MCF 10A (cell line): ENCODE data around the gene GGCT. TPM values are rescaled to one million over a fixed set of nuclear protein-coding genes. Genes with fewer than 3 reads are reported as not detected.

ENCODE experiments used
- BruUV-seq: library from RNA; stranded (reverse); fragments of 400-500 nt; replicated peaks from 2 replicates; lab custom pipeline; 2021; lab: Mats Ljungman, UMichigan
- CTCF ChIA-PET: fragments of 300-600 bp; sonication (Branson Sonifier 250); formaldehyde crosslinking; extraction: SDS; loops from one replicate; lab custom pipeline; 2021; ENCODE audit warnings: antibody characterized with exemption, inconsistent platforms; lab: Yijun Ruan, JAX
- POLR2A ChIA-PET: fragments of 300-600, 350-650 bp; sonication (Branson Sonifier 250); formaldehyde crosslinking; extraction: SDS; loops from one replicate; lab custom pipeline; 2020; ENCODE audit warnings: antibody characterized with exemption, inconsistent platforms; lab: Yijun Ruan, JAX
- DNase-seq: peaks from one replicate; pipeline ENCODE4 v3.0.0-alpha.2; 2018; ENCODE audit not compliant: unreplicated experiment
- H3K27ac Mint-ChIP-seq: one replicate; pipeline ENCODE4 v1.8.0; 2022; ENCODE audit warnings: mild to moderate bottlenecking, low read depth, mixed read lengths; ENCODE audit not compliant: unreplicated experiment
- H3K27me3 Mint-ChIP-seq: one replicate; pipeline ENCODE4 v1.8.0; 2022; ENCODE audit warnings: mixed read lengths; ENCODE audit not compliant: insufficient read depth, unreplicated experiment
- H3K36me3 Mint-ChIP-seq: one replicate; pipeline ENCODE4 v1.8.0; 2022; ENCODE audit warnings: mild to moderate bottlenecking, moderate library complexity, mixed read lengths; ENCODE audit not compliant: insufficient read depth, unreplicated experiment
- H3K4me1 Mint-ChIP-seq: one replicate; pipeline ENCODE4 v1.8.0; 2022; ENCODE audit warnings: mixed read lengths; ENCODE audit not compliant: insufficient read depth, unreplicated experiment
- H3K4me3 Mint-ChIP-seq: one replicate; pipeline ENCODE4 v1.8.0; 2022; ENCODE audit warnings: mild to moderate bottlenecking, moderate library complexity, mixed read lengths; ENCODE audit not compliant: unreplicated experiment
- H3K9me3 Mint-ChIP-seq: one replicate; pipeline ENCODE4 v1.8.0; 2022; ENCODE audit warnings: mixed read lengths; ENCODE audit not compliant: unreplicated experiment
- intact Hi-C: fragments of 100-400 bp; cut with micrococcal nuclease; formaldehyde crosslinking; loops from 2 replicates; pipeline ENCODE4 v1.14.1; 2022
- total RNA-seq: library from RNA; stranded (reverse); gene quantifications from 2 replicates; pipeline ENCODE4 v1.2.3, GENCODE V29; 2022
- TF ChIP-seq, protein P1 (sequence below): fragments of 200-600 bp; IDR thresholded peaks from one replicate; pipeline ENCODE4 v1.8.0; 2022; ENCODE audit warnings: antibody characterized with exemption, mild to moderate bottlenecking; ENCODE audit not compliant: unreplicated experiment

GGCT gene
- total RNA-seq, 1 experiment from 2014 or later, result 64.8 TPM

DNA sequence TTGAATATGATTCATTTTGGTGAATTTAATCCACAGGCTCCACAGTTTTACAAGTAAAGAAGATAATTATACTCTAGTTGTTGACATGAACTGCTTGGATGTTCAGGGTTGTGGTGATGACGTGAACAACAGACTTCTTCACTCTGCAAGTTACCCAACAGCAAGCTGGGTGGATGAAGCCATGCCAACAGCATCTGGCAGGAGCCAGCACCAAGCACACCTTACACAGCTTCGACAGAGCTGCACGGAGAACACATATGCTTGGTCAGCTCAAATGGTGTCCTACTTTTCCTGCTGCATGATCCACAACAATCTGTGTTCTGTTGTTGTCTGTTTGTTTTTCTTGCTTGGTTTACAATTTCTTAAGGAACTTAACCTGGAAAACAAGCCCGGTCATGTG, 35.8 kb downstream of the GGCT start:
- Mint-ChIP-seq H3K27me3 (no peaks in the 10 kb centered on the region), H3K4me3 (peak overlapping the region; percentile 64), H3K4me1 (peaks cover 27% of the 10 kb centered on the region), H3K36me3 (no peaks in the 10 kb centered on the region), H3K9me3 (no peaks in the 10 kb centered on the region), H3K27ac (peak overlapping the region; percentile 98)
- POLR2A ChIA-PET, result interaction anchor here (0.7 to 3.4 kb wide), 9 partner anchors 10 to 184 kb away, joined by 3 to 33 read pairs (median 3); partner anchors contain the start of genes GGCT, NOD1 and ZNRF2
- CTCF ChIA-PET, result interaction anchor here (0.6 to 2.1 kb wide), 14 partner anchors 8 to 1547 kb away, joined by 3 to 8 read pairs (median 4); partner anchors contain the start of gene NOD1
- DNase-seq, result no peak
- TF ChIP-seq, protein P1, sequence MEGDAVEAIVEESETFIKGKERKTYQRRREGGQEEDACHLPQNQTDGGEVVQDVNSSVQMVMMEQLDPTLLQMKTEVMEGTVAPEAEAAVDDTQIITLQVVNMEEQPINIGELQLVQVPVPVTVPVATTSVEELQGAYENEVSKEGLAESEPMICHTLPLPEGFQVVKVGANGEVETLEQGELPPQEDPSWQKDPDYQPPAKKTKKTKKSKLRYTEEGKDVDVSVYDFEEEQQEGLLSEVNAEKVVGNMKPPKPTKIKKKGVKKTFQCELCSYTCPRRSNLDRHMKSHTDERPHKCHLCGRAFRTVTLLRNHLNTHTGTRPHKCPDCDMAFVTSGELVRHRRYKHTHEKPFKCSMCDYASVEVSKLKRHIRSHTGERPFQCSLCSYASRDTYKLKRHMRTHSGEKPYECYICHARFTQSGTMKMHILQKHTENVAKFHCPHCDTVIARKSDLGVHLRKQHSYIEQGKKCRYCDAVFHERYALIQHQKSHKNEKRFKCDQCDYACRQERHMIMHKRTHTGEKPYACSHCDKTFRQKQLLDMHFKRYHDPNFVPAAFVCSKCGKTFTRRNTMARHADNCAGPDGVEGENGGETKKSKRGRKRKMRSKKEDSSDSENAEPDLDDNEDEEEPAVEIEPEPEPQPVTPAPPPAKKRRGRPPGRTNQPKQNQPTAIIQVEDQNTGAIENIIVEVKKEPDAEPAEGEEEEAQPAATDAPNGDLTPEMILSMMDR, result no peak
- TSS peak; percentile 47 for BruUV-seq
- intact Hi-C loops, result no loop called here

DNA sequence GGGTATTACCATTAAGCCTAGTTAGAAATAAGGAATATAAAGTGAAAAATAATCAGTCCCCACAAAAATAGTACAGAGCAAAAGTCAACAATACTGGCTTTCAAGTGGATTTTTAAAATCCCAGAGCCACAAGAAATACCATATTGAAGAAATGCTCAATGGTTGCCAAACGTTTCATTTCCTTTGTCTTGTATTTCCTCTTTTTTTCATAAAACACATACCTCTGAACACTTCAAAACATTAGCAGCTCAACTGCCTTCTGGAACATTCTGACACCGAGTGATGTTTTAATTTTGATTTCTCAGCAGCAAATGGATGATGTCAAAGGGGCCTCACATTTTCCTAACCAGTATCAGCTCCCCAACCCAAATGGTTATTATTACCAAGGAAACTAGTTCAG, 36.6 kb downstream of the GGCT start:
- H3K36me3 Mint-ChIP-seq, result peaks cover 3% of the 10 kb centered on the region
- H3K4me1 Mint-ChIP-seq, result peaks cover 27% of the 10 kb centered on the region
- H3K9me3 Mint-ChIP-seq, result no peaks in the 10 kb centered on the region
- H3K27ac Mint-ChIP-seq, result peak overlapping the region; percentile 98
- no TSS peak for BruUV-seq
- H3K27me3 Mint-ChIP-seq, result no peaks in the 10 kb centered on the region
- POLR2A ChIA-PET, result interaction anchor here (3.4 kb wide), 1 partner anchor 10 kb away, joined by 33 read pairs; the partner anchor contains the start of gene NOD1
- CTCF ChIA-PET, result interaction anchor here (0.6 to 1.4 kb wide), 2 partner anchors 7 to 103 kb away, joined by 4 to 5 read pairs; no protein-coding TSS in a partner anchor
- intact Hi-C loops, result no loop called here
- DNase-seq, result no peak
- TF ChIP-seq, protein P1, result no peak
- no peak overlapping the region for H3K4me3 Mint-ChIP-seq

DNA sequence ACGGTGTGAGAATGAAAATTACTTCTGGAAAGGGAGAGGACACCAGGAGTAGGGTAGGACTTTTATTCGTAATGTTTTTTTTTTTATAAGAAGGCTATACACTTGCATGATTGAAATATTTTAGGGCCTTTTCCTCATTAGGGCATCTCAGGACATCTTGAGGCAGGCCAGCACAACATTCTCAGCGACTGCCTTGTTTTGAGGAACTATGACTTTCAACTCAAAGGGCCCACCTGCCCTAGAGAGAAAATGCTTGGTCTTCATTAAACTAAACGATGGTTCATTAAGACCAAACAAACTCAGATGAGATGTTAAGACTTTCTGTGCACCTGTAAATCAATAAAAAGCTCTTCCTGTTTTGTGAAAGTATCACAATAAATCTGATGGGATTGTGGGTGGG, 37.4 kb downstream of the GGCT start:
- H3K4me3 Mint-ChIP-seq, result no peak overlapping the region
- no peaks in the 10 kb centered on the region for H3K9me3 Mint-ChIP-seq
- no TSS peak for BruUV-seq
- no peak for DNase-seq
- TF ChIP-seq, protein P1, result no peak
- H3K4me1 Mint-ChIP-seq, result peaks cover 27% of the 10 kb centered on the region
- intact Hi-C loops, result no loop called here
- POLR2A ChIA-PET, result interaction anchor here (0.6 to 3.4 kb wide), 2 partner anchors 11 to 126 kb away, joined by 3 to 33 read pairs; partner anchors contain the start of gene NOD1
- H3K36me3 Mint-ChIP-seq, result peaks cover 5% of the 10 kb centered on the region
- H3K27me3 Mint-ChIP-seq, result no peaks in the 10 kb centered on the region
- H3K27ac Mint-ChIP-seq, result no peak overlapping the region
- CTCF ChIA-PET, result interaction anchor here (0.5 to 1.5 kb wide), 2 partner anchors 31 to 191 kb away, joined by 4 to 5 read pairs; no protein-coding TSS in a partner anchor

DNA sequence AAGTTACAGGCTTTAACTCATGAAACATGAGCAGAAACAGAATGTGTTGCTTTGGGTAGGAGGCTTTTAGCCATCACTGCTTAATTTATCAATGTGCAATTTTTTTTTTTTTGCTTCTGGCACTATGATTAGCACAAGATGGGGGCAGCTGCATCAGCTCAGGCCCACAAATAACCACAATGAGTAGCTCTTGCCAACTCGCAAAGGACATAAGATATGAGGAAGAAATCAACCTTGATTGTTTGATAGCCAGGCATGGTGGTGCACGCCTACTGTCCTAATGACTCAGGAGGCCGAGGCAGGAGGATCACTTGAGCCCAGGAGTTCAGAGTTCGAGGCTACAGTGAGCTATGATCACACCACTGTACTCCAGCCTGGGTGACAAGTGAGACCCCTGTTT, 38.4 kb downstream of the GGCT start:
- H3K4me1 Mint-ChIP-seq, result peaks cover 27% of the 10 kb centered on the region
- no peaks in the 10 kb centered on the region for H3K27me3 Mint-ChIP-seq

More for the DNA sequence above, 38.4 kb downstream of the GGCT start:
- CTCF ChIA-PET, result interaction anchor here (0.7 to 1.8 kb wide), 4 partner anchors 39 to 431 kb away, joined by 3 to 7 read pairs (median 4); no protein-coding TSS in a partner anchor
- TF ChIP-seq, protein P1, result no peak
- POLR2A ChIA-PET, result interaction anchor here (0.7 to 3.5 kb wide), 2 partner anchors 9 to 13 kb away, joined by 4 to 27 read pairs; partner anchors contain the start of gene NOD1
- peaks cover 5% of the 10 kb centered on the region for H3K36me3 Mint-ChIP-seq
- no peak for DNase-seq
- H3K27ac Mint-ChIP-seq, result no peak overlapping the region
- no peak overlapping the region for H3K4me3 Mint-ChIP-seq
- BruUV-seq, result no TSS peak
- intact Hi-C loops, result no loop called here
- H3K9me3 Mint-ChIP-seq, result no peaks in the 10 kb centered on the region
